AG04449 (cell line): ENCODE measurements around the gene SSX2IP.

ENCODE experiments used
- CTCF ChIA-PET: fragments of 350-600 bp; formaldehyde crosslinking; extraction: SDS; loops from one replicate; lab custom pipeline; 2021; ENCODE audit warnings: antibody characterized with exemption; lab: Yijun Ruan, JAX
- POLR2A ChIA-PET: fragments of 400-600, 350-600 bp; formaldehyde crosslinking; extraction: SDS; loops from one replicate; lab custom pipeline; 2020; ENCODE audit warnings: antibody characterized with exemption, inconsistent platforms; lab: Yijun Ruan, JAX
- DNase-seq: peaks from one replicate; pipeline ENCODE4 v3.0.0-alpha.2; 2010; ENCODE audit warnings: low read depth, low spot score
- H3K4me3 ChIP-seq: 2 replicates; pipeline ENCODE4 v1.5.1; 2011; ENCODE audit warnings: low read depth, mild to moderate bottlenecking, control low read depth, low read length
- TF ChIP-seq, protein P1 (sequence below): IDR thresholded peaks from one replicate; pipeline ENCODE4 v1.5.1; 2011; ENCODE audit warnings: mild to moderate bottlenecking, moderate library complexity, low read length, control low read depth, inconsistent platforms; ENCODE audit not compliant: insufficient read depth; ENCODE audit errors: missing control alignments

The SSX2IP gene

DNA sequence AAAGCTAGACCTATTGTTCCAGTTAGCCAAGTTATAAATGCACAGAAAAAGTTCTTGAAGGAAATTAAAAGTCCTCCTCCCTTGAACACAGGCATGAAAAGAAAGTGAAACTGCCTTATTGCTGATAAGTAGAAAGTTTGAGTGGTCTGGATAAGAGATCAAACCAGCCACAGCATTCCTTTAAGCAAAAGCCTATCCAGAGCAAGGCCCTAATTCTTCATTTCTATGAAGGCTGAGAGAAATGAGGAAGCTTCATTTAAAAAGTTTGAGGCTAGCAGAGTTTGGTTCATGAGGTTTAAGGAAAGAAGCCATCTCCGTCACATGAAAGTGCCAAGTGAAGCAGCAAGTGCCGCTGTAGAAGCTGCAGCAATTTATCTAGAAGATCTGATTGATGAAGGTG lies 2.7 kb upstream of the SSX2IP start:
- H3K4me3 ChIP-seq, result no peak overlapping the region
- no peak for DNase-seq
- POLR2A ChIA-PET, result no interaction called here
- TF ChIP-seq, protein P1, sequence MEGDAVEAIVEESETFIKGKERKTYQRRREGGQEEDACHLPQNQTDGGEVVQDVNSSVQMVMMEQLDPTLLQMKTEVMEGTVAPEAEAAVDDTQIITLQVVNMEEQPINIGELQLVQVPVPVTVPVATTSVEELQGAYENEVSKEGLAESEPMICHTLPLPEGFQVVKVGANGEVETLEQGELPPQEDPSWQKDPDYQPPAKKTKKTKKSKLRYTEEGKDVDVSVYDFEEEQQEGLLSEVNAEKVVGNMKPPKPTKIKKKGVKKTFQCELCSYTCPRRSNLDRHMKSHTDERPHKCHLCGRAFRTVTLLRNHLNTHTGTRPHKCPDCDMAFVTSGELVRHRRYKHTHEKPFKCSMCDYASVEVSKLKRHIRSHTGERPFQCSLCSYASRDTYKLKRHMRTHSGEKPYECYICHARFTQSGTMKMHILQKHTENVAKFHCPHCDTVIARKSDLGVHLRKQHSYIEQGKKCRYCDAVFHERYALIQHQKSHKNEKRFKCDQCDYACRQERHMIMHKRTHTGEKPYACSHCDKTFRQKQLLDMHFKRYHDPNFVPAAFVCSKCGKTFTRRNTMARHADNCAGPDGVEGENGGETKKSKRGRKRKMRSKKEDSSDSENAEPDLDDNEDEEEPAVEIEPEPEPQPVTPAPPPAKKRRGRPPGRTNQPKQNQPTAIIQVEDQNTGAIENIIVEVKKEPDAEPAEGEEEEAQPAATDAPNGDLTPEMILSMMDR, result no peak
- CTCF ChIA-PET, result interaction anchor here (1.1 kb wide), 1 partner anchor 36 kb away, joined by 3 read pairs; no protein-coding TSS in a partner anchor

- POLR2A ChIA-PET, result no interaction called here
- CTCF ChIA-PET, result interaction anchor here (1.1 kb wide), 1 partner anchor 37 kb away, joined by 3 read pairs; no protein-coding TSS in a partner anchor
- no peak overlapping the region for H3K4me3 ChIP-seq
- no peak for DNase-seq
- TF ChIP-seq, protein P1, result no peak
Observed at GRCh38 chr1:84692391-84692790, 2.1 kb upstream of the SSX2IP start.

DNA sequence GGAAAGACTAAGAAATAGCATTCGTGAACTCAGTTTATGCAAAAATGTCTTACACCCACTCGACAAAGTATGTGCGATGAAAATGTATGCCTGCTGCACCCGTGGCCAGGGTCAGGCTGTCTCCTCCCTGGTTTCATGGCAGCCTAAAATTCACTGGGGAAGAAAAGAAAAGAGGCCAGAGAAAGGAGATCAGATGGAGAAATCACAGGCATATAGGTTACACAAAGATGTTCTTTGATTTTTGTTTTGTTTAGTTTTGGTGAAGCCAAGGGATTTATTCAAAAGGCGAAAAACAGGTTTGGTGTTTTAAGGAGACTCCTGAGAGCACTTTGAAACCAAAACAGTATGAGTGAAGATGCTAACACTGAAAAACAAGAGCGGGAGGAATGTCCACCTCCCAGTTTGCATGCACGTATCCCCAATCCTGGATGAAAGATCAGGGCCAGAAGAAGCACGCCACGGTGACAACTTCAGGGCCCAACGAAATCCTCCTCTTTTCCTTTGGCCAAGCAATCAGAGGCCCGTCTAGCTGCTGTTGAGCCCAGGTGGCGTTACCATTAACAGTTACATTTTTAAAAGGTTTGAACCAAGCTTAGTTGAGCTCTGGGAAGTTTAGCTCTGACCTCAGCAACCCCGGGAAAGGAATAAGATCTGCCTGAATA lies 992 bp upstream of the SSX2IP start:
- peak overlapping the region; percentile 77 for H3K4me3 ChIP-seq
- no peak for DNase-seq
- TF ChIP-seq, protein P1, result no peak
- CTCF ChIA-PET, result no interaction called here
- POLR2A ChIA-PET, result interaction anchor here (1.2 kb wide), 1 partner anchor 185 kb away, joined by 3 read pairs; the partner anchor contains the start of genes GNG5 and SPATA1

DNA sequence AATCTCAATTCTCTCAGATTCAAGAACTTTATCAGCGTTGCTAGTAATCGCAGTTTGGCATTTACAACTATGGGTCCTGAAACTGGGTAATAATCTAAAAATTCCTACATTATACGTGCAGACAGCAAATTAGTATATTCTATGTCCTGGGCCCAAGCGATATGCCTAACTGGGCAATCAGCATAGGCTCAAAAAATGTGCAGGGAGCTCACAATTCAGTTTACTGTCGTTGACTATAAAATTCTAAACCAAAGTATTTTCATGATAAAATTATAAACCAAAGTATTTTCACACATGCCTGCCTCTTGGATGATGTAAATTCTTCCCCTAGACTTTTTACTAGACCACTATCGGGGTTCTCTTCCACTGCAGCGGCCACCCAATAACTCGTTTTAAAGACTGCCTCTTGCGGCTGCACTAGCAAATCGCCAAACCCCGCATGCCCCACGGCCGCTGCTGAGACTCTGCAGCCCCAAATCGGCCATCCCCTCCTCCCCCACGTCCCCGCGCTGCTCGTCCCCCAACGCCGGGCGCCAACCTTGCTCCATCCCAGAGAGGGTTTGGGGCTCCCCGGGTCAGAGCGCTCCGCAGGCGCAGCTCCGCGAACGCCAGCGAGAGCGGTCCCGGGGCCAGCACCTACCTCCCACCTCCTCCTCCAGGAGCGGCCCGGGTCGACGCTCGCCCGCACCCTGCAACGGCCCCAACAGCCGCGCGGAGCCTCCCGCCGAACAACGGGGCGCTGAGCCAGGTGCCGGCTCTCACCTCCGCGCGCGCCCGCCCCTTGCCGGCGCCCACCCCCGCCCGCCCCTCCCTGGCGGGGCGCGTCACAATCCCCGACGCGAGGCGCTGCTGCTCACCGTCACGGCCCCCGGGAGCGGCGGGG lies 506 bp downstream of the SSX2IP start:
- TF ChIP-seq, protein P1, result peak; percentile 37
- POLR2A ChIA-PET, result interaction anchor here (1.2 kb wide), 1 partner anchor 184 kb away, joined by 3 read pairs; the partner anchor contains the start of genes GNG5 and SPATA1
- DNase-seq, result no peak
- peak overlapping the region; percentile 77 for H3K4me3 ChIP-seq
- CTCF ChIA-PET, result interaction anchor here (0.6 to 2.6 kb wide), 9 partner anchors 9 to 246 kb away, joined by 3 to 14 read pairs (median 3); no protein-coding TSS in a partner anchor

GRCh38 chr1:84688463-84689061 lies 1.7 kb downstream of the SSX2IP start:
- CTCF ChIA-PET, result interaction anchor here (0.9 to 2.6 kb wide), 9 partner anchors 10 to 254 kb away, joined by 3 to 14 read pairs (median 3); no protein-coding TSS in a partner anchor
- H3K4me3 ChIP-seq, result no peak overlapping the region
- DNase-seq, result no peak
- TF ChIP-seq, protein P1, result no peak
- POLR2A ChIA-PET, result interaction anchor here (1.0 kb wide), 1 partner anchor 11 kb away, joined by 3 read pairs; no protein-coding TSS in a partner anchor
